Measurements from ENCODE around the gene ITPR3. TPM values are rescaled to one million over a fixed set of nuclear protein-coding genes. Genes with fewer than 3 reads are reported as not detected.

ITPR3 gene
- total and polyA plus RNA-seq, 2 of the 13 experiments (the other 11 are each of a cell fraction or from before 2014, with no cell fraction given): 3.8 to 21.4 TPM

DNA sequence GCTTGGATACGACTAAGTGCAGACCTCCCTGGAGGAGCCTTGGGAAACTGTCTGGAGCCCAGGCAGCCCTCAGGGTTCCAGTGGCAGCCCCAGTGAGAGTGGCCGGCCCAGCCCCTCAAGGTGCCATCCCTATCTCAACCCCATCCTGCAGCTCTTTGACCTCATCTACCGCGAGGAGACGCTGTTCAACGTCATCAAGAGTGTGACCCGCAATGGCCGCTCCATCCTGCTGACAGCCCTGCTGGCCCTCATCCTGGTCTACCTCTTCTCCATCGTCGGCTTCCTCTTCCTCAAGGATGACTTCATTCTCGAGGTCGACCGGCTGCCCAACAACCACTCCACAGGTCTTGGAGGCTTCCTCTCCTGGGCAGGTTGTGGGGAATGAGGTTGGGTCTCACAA is 69.6 kb downstream of the ITPR3 start:
- ChIA-PET POLR2A (no interaction called here), CTCF (ENCODE audit: low intra/inter-chr PET ratio, low total read pairs) (no interaction called here)
- Histone ChIP-seq H3K9ac (ENCODE audit: insufficient read depth, low read depth, low read length) (no peak overlapping the region), H3K4me3 (replicated peaks in 1 of 3; ENCODE audit: insufficient read depth in 1 of 3, low read depth in 2 of 3, low read length in 3 of 3) (no peak overlapping the region), H3K4me1 (ENCODE audit: insufficient read depth, low read length) (no peaks in the 10 kb centered on the region), H2AFZ (ENCODE audit: low read length) (no peak overlapping the region), H4K20me1 (ENCODE audit: insufficient read depth, low read length) (no peaks in the 10 kb centered on the region; the same call in 1 of the 2 replicates), H3K36me3 (replicated peaks in 1 of 2; ENCODE audit: control insufficient read depth in 1 of 2, insufficient read depth in 2 of 2, low read length in 2 of 2) (peaks cover 35 to 37% of the 10 kb centered on the region in 2 experiments; a peak in 4 of 5 replicates), H3K27ac (ENCODE audit: extremely low read length, insufficient read depth, low read length) (no peak overlapping the region), H3K9me3 (ENCODE audit: low read length) (no peaks in the 10 kb centered on the region), H3K79me2 (ENCODE audit: insufficient read depth, low read length) (no peaks in the 10 kb centered on the region), H3K4me2 (ENCODE audit: low read depth, low read length) (no peak overlapping the region), H3K27me3 (ENCODE audit: control insufficient read depth in 1 of 2, insufficient read depth in 2 of 2, low read length in 2 of 2) (no peaks in the 10 kb centered on the region)
- in situ Hi-C loops (cut with HindIII; ENCODE audit: extremely low pct_ligation_motif_present, low pct_unique_long_range_greater_than_20kb): no loop called here
- FAIRE-seq: no peak
- no TSS peak for BruUV-seq (replicated peaks)
- ATAC-seq: no peak
- DNase-seq (ENCODE audit: low spot score): no peak
- TF ChIP-seq ZNF468 (CRISPR knock-in tag; IDR thresholded peaks at IDR 0.05) (no peak), ZEB1 (IDR thresholded peaks at IDR 0.05; ENCODE audit: insufficient replicate concordance, low read depth) (no peak), ZNF337 (CRISPR knock-in tag; IDR thresholded peaks at IDR 0.05; ENCODE audit: borderline replicate concordance, low read depth) (no peak), ZNF781 (CRISPR knock-in tag; IDR thresholded peaks at IDR 0.05; ENCODE audit: borderline replicate concordance, not compliant biosample characterization) (no peak), SRSF9 (IDR thresholded peaks at IDR 0.05; ENCODE audit: borderline replicate concordance, insufficient read depth, low read depth, low read length, poor library complexity, severe bottlenecking) (no peak), ZNF44 (CRISPR knock-in tag; IDR thresholded peaks at IDR 0.05) (no peak), CHCHD3 (CRISPR knock-in tag; IDR thresholded peaks at IDR 0.05) (no peak), KDM3A (CRISPR knock-in tag; IDR thresholded peaks at IDR 0.05; ENCODE audit: low read depth) (no peak), ZNF30 (CRISPR knock-in tag; IDR thresholded peaks at IDR 0.05) (no peak), MTA3 (CRISPR knock-in tag; IDR thresholded peaks at IDR 0.05) (no peak), ZMYM3 (CRISPR knock-in tag; IDR thresholded peaks at IDR 0.05) (no peak)
- TF ChIP-seq, protein P1, sequence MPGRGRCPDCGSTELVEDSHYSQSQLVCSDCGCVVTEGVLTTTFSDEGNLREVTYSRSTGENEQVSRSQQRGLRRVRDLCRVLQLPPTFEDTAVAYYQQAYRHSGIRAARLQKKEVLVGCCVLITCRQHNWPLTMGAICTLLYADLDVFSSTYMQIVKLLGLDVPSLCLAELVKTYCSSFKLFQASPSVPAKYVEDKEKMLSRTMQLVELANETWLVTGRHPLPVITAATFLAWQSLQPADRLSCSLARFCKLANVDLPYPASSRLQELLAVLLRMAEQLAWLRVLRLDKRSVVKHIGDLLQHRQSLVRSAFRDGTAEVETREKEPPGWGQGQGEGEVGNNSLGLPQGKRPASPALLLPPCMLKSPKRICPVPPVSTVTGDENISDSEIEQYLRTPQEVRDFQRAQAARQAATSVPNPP (CRISPR knock-in tag; IDR thresholded peaks at IDR 0.05): no peak
- intact Hi-C loops (cut with micrococcal nuclease; ENCODE audit: unreplicated experiment): no loop called here
- 94% methylated on average over 13 of the region's 13 CpGs for WGBS (ENCODE audit: low lambda C conversion rate)

Data from HepG2 (cell line).